ENCODE results near the gene LAMB3.

Gene LAMB3

GRCh38 chr1:209661071-209661470, 8.8 kb upstream of the LAMB3 start:
- H3K4me3 ChIP-seq (ENCODE audit: low read depth, low read length) = no peak overlapping the region
- TF ChIP-seq CTCF (IDR thresholded peaks at IDR 0.05; ENCODE audit: low read depth, low read length) = no peak

- H3K4me3 ChIP-seq (ENCODE audit: low read depth, low read length) = no peak overlapping the region
- TF ChIP-seq CTCF (IDR thresholded peaks at IDR 0.05; ENCODE audit: low read depth, low read length) = no peak
Measured at GRCh38 chr1:209659909-209660308, 7.7 kb upstream of the LAMB3 start.

- no peak for TF ChIP-seq CTCF (IDR thresholded peaks at IDR 0.05; ENCODE audit: low read depth, low read length)
- H3K4me3 ChIP-seq (ENCODE audit: low read depth, low read length) = no peak overlapping the region
Measured at GRCh38 chr1:209657918-209658317, 5.7 kb upstream of the LAMB3 start.

GRCh38 chr1:209657140-209657879, 5.1 kb upstream of the LAMB3 start:
- H3K4me3 ChIP-seq (ENCODE audit: low read depth, low read length) = no peak overlapping the region
- TF ChIP-seq CTCF (IDR thresholded peaks at IDR 0.05; ENCODE audit: low read depth, low read length) = no peak

GRCh38 chr1:209655411-209656231, 3.4 kb upstream of the LAMB3 start:
- H3K4me3 ChIP-seq (ENCODE audit: low read depth, low read length) = no peak overlapping the region
- TF ChIP-seq CTCF (IDR thresholded peaks at IDR 0.05; ENCODE audit: low read depth, low read length) = no peak

- no peak for TF ChIP-seq CTCF (IDR thresholded peaks at IDR 0.05; ENCODE audit: low read depth, low read length)
Measured at GRCh38 chr1:209653915-209654351, 1.7 kb upstream of the LAMB3 start.

GRCh38 chr1:209652873-209653401, 712 bp upstream of the LAMB3 start:
- no peak for TF ChIP-seq CTCF (IDR thresholded peaks at IDR 0.05; ENCODE audit: low read depth, low read length)
- no peak overlapping the region for H3K4me3 ChIP-seq (ENCODE audit: low read depth, low read length)

More at GRCh38 chr1:209653915-209654351, 1.7 kb upstream of the LAMB3 start:
- no peak overlapping the region for H3K4me3 ChIP-seq (ENCODE audit: low read depth, low read length)
